ENCODE measurements around the gene AZU1.
"Not testable (repeated sequence)": the region's sequence is repeated elsewhere in the genome, so short reads cannot be mapped to it uniquely, and the experiment has no call there.

Gene AZU1

DNA sequence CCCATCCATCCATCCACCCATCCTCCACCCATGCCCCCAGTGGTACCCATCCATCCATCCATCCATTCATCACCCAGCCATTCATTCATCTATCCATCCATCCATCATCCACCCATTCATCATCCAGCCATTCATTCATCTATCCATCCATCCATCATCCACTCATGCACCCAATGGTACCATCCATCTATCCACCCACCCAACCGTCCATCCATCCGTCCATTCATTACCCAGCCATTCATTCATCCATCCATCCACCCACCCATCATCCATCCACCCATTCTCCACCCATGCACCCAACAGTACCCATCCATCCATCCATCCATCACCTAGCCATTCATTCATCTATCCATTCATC is 11.2 kb upstream of the AZU1 start:
- Histone ChIP-seq H3K27ac (ENCODE audit: low read depth, low read length) (no peak overlapping the region), H3K36me3 (ENCODE audit: low read length) (no peaks in the 10 kb centered on the region; the same call in 1 of the 2 replicates), H3K79me2 (ENCODE audit: insufficient read depth, low read length) (no peaks in the 10 kb centered on the region), H3K27me3 (ENCODE audit: low read length) (no peaks in the 10 kb centered on the region), H4K20me1 (ENCODE audit: low read depth, low read length) (no peaks in the 10 kb centered on the region), H2AFZ (ENCODE audit: low read depth, low read length, severe bottlenecking) (no peak overlapping the region), H3K4me2 (ENCODE audit: low read depth, low read length, poor library complexity, severe bottlenecking) (no peak overlapping the region), H3F3A (ENCODE audit: insufficient read depth) (peaks cover 4% of the 10 kb centered on the region), H3K9ac (ENCODE audit: low read length) (no peak overlapping the region), H3K9me3 (ENCODE audit: insufficient read depth, low read length) (no peaks in the 10 kb centered on the region), H3K9me2 (replicated peaks; ENCODE audit: insufficient read depth, low read length) (no peaks in the 10 kb centered on the region), H3K4me3 (ENCODE audit: insufficient read depth, low read length, poor library complexity, severe bottlenecking) (no peak overlapping the region)
- TF ChIP-seq EZH2phosphoT487 (conservative IDR thresholded peaks at IDR 0.05; ENCODE audit: low read length), result no peak
- TF ChIP-seq, protein P1, sequence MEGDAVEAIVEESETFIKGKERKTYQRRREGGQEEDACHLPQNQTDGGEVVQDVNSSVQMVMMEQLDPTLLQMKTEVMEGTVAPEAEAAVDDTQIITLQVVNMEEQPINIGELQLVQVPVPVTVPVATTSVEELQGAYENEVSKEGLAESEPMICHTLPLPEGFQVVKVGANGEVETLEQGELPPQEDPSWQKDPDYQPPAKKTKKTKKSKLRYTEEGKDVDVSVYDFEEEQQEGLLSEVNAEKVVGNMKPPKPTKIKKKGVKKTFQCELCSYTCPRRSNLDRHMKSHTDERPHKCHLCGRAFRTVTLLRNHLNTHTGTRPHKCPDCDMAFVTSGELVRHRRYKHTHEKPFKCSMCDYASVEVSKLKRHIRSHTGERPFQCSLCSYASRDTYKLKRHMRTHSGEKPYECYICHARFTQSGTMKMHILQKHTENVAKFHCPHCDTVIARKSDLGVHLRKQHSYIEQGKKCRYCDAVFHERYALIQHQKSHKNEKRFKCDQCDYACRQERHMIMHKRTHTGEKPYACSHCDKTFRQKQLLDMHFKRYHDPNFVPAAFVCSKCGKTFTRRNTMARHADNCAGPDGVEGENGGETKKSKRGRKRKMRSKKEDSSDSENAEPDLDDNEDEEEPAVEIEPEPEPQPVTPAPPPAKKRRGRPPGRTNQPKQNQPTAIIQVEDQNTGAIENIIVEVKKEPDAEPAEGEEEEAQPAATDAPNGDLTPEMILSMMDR (IDR thresholded peaks at IDR 0.05; ENCODE audit: insufficient read depth, low read length, poor library complexity, severe bottlenecking), result no peak

DNA sequence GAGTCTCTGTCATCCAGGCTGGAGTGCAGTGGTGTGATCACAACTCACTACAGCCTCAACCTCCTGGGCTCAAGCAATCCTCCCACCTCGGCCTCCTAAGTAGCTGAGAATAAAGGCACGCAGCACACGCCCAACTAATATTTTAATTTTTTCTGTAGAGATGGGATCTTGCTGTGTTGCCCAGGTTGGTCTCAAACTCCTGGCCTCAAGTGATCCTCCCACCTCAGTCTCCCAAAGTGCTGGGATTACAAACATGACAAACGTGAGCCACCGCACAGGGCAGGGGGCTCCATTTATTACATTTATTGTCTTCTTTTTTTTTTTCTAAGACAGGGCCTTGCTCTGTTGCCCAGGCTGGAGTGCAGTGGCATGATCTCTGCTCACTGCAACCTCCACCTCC is 7.4 kb upstream of the AZU1 start:
- H2AFZ ChIP-seq (ENCODE audit: low read depth, low read length, severe bottlenecking); H3F3A ChIP-seq (ENCODE audit: insufficient read depth); H3K9me3 ChIP-seq (ENCODE audit: insufficient read depth, low read length); H3K9ac ChIP-seq (ENCODE audit: low read length); H4K20me1 ChIP-seq (ENCODE audit: low read depth, low read length); H3K9me2 ChIP-seq (replicated peaks; ENCODE audit: insufficient read depth, low read length); H3K79me2 ChIP-seq (ENCODE audit: insufficient read depth, low read length); H3K36me3 ChIP-seq (ENCODE audit: low read length); H3K4me3 ChIP-seq (ENCODE audit: insufficient read depth, low read length, poor library complexity, severe bottlenecking); H3K27me3 ChIP-seq (ENCODE audit: low read length); H3K27ac ChIP-seq (ENCODE audit: low read depth, low read length); H3K4me2 ChIP-seq (ENCODE audit: low read depth, low read length, poor library complexity, severe bottlenecking): not testable (repeated sequence)

DNA sequence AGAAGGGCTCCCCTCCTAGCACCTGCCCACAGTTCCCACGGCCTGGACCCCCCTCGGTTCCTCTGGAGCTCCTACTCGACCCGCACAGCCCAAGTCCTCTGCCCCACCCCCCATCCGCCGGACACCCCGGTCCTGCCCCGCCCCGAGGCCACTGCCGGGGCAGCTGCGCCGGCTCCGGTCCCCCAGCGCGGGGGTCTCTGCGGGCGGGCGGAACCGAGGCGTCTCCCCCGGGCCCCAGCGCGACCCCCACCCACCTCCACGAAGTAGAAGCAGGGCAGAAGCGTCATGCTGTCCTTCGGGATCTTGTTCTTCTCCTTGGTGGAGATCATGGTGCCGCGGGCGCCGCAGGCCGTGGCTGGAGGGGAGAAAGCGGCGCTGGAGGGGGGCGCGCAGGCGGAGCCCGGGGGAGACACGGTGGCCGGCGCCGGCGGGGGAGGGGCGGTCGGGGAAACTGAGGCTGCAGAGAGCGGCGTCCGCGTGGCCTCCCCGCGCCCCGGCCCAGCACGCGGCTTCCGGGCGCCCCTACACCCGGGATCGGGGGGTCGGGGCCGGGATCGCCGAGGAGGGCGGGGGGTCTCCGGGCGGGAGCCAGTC is 6.3 kb upstream of the AZU1 start:
- Histone ChIP-seq H3K36me3 (ENCODE audit: low read length) (no peaks in the 10 kb centered on the region), H3K9me2 (replicated peaks; ENCODE audit: insufficient read depth, low read length) (no peaks in the 10 kb centered on the region), H3F3A (ENCODE audit: insufficient read depth) (no peaks in the 10 kb centered on the region), H3K79me2 (ENCODE audit: insufficient read depth, low read length) (no peaks in the 10 kb centered on the region), H3K9ac (ENCODE audit: low read length) (no peak overlapping the region), H3K4me2 (ENCODE audit: low read depth, low read length, poor library complexity, severe bottlenecking) (no peak overlapping the region), H3K9me3 (ENCODE audit: insufficient read depth, low read length) (no peaks in the 10 kb centered on the region), H2AFZ (ENCODE audit: low read depth, low read length, severe bottlenecking) (no peak overlapping the region), H4K20me1 (ENCODE audit: low read depth, low read length) (no peaks in the 10 kb centered on the region), H3K4me3 (ENCODE audit: insufficient read depth, low read length, poor library complexity, severe bottlenecking) (no peak overlapping the region), H3K27me3 (ENCODE audit: low read length) (no peaks in the 10 kb centered on the region), H3K27ac (ENCODE audit: low read depth, low read length) (no peak overlapping the region)
- TF ChIP-seq, protein P1 (IDR thresholded peaks at IDR 0.05; ENCODE audit: insufficient read depth, low read length, poor library complexity, severe bottlenecking), result no peak
- no peak for TF ChIP-seq EZH2phosphoT487 (conservative IDR thresholded peaks at IDR 0.05; ENCODE audit: low read length)

DNA sequence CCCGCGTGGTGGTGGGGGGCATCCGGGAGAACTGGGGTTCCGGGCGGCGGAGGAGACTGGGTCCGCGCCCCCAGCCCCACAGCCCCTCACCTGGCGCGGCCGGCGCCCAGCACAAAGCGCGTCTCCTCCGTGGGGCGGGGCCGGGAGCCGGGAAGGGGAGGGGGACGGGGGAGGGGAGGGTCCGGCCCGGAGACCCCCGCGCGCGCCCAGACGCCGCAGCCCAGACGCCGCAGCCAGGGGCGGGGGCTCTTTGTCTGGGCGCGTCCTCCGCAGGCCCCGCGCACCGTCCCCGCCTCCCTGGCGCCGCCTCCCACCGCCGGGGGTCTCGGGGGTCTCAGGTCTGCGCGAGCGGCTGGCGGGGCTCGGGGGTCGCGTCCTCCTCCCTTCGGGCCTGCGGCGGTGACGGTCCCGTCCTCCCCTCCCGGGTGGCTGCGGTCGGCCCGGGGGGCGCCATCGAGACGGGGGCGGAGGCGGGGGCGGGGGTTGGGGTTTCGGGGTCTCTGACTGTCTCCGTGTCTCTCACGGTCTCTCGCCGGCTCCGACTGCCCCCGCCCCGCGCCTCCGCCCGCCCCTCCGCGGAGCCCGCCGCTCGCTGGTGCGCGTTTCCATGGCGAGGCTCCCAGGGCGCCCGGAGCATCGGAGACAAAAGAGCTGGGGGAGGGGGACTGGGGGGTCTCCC is 5.7 kb upstream of the AZU1 start, which contains the start of gene PLPPR3:
TSS of gene PLPPR3 (minus strand) at position 131 of the 679 bp plus-strand sequence. CDS start 396 bp downstream, outside the sequence.
- Histone ChIP-seq H3K4me2 (ENCODE audit: low read depth, low read length, poor library complexity, severe bottlenecking) (no peak within 1 kb of the TSS), H3K27me3 (ENCODE audit: low read length) (no peaks in the 10 kb centered on the region), H3K9me2 (replicated peaks; ENCODE audit: insufficient read depth, low read length) (no peaks in the 10 kb centered on the region), H3F3A (ENCODE audit: insufficient read depth) (no peaks in the 10 kb centered on the region), H3K9me3 (ENCODE audit: insufficient read depth, low read length) (no peaks in the 10 kb centered on the region), H4K20me1 (ENCODE audit: low read depth, low read length) (no peaks in the 10 kb centered on the region), H3K79me2 (ENCODE audit: insufficient read depth, low read length) (no peaks in the 10 kb centered on the region), H3K4me3 (ENCODE audit: insufficient read depth, low read length, poor library complexity, severe bottlenecking) (no peak within 1 kb of the TSS), H3K36me3 (ENCODE audit: low read length) (no peaks in the 10 kb centered on the region), H2AFZ (ENCODE audit: low read depth, low read length, severe bottlenecking) (no peak within 1 kb of the TSS), H3K9ac (ENCODE audit: low read length) (no peak within 1 kb of the TSS), H3K27ac (ENCODE audit: low read depth, low read length) (no peak within 1 kb of the TSS)
- TF ChIP-seq EZH2phosphoT487 (conservative IDR thresholded peaks at IDR 0.05; ENCODE audit: low read length), result no peak
- TF ChIP-seq, protein P1 (IDR thresholded peaks at IDR 0.05; ENCODE audit: insufficient read depth, low read length, poor library complexity, severe bottlenecking), result no peak
